ENCODE data around the gene PCSK9.

The PCSK9 gene

GRCh38 chr1:55044617-55045397 is 5.5 kb downstream of the PCSK9 start:
- DNase-seq (ENCODE audit: low read depth), result no peak

- no peak for DNase-seq (ENCODE audit: low read depth)
These were observed 6.1 kb downstream of the PCSK9 start for GRCh38 chr1:55045430-55045829.

- DNase-seq (ENCODE audit: low read depth), result no peak
These were observed 7.5 kb downstream of the PCSK9 start for GRCh38 chr1:55046871-55047270.

- no peak for DNase-seq (ENCODE audit: low read depth)
These were observed 8.3 kb downstream of the PCSK9 start for GRCh38 chr1:55047611-55048010.

- DNase-seq (ENCODE audit: low read depth), result no peak
These were observed 9.3 kb downstream of the PCSK9 start for GRCh38 chr1:55048453-55049270.

GRCh38 chr1:55049271-55049913 is 10.0 kb downstream of the PCSK9 start:
- DNase-seq (ENCODE audit: low read depth), result no peak

GRCh38 chr1:55049914-55050278 is 10.5 kb downstream of the PCSK9 start:
- no peak for DNase-seq (ENCODE audit: low read depth)

GRCh38 chr1:55050283-55050682 is 10.9 kb downstream of the PCSK9 start:
- no peak for DNase-seq (ENCODE audit: low read depth)

GRCh38 chr1:55051169-55051568 is 11.8 kb downstream of the PCSK9 start:
- no peak for DNase-seq (ENCODE audit: low read depth)

- DNase-seq (ENCODE audit: low read depth), result no peak
These were observed 12.3 kb downstream of the PCSK9 start for GRCh38 chr1:55051621-55052020.

GRCh38 chr1:55052221-55053142 is 13.1 kb downstream of the PCSK9 start:
- DNase-seq (ENCODE audit: low read depth), result no peak

- no peak for DNase-seq (ENCODE audit: low read depth)
These were observed 14.1 kb downstream of the PCSK9 start for GRCh38 chr1:55053265-55053954.

- no peak for DNase-seq (ENCODE audit: low read depth)
These were observed 15.0 kb downstream of the PCSK9 start for GRCh38 chr1:55054396-55054795.

- no peak for DNase-seq (ENCODE audit: low read depth)
These were observed 15.9 kb downstream of the PCSK9 start for GRCh38 chr1:55055084-55055882.

GRCh38 chr1:55055951-55056631 is 16.7 kb downstream of the PCSK9 start:
- DNase-seq (ENCODE audit: low read depth), result no peak

GRCh38 chr1:55056632-55056992 is 17.3 kb downstream of the PCSK9 start:
- DNase-seq (ENCODE audit: low read depth), result no peak

- DNase-seq (ENCODE audit: low read depth), result no peak
These were observed 18.1 kb downstream of the PCSK9 start for GRCh38 chr1:55057270-55057955.

GRCh38 chr1:55057956-55058298 is 18.6 kb downstream of the PCSK9 start:
- no peak for DNase-seq (ENCODE audit: low read depth)
